ENCODE results near the gene STPG1. TPM values are rescaled to one million over a fixed set of nuclear protein-coding genes. Genes with fewer than 3 reads are reported as not detected.

The STPG1 gene
- total RNA-seq, 1 donor from 2014 or later, result 6.7 TPM

DNA sequence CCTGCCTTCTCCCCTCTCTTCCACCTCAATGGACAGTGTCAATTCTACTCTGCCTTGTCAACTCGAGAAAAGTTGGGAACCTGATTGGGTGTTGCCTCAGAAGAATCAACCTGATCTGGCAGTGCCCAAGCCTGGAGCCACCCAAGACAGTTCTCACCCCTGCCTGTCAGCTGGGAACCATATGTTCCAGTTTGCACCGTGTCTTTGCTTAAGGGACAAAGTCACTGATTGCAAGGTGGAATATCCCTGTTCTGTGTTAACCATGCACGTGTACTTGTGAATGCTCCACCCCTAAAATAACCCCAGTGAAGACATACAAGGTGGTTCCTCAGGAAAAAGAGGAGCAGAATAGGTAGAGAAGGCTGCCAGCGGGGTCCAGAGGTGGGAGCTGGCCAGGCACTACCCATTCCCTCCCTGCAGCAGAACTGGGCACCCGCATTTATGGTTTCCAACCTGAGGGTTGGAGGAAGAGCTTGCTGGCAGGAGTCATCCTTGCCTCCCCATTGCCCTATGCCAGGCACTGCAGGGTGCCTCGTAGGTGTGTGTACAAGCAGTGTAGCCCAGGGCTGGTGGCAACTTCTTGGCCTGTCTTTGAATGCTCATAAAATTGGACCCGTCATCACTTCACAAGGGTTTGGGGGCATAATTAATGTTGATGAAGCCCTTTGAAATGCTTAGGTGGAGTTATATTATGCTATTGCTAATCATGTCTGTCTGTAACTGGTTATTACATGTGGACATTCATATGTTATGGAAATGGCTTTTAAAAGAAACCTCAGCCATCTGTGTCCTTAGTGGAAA lies 13.4 kb upstream of the STPG1 start:
- no peak for DNase-seq (ENCODE audit: extremely low read depth, low read depth, low spot score)

DNA sequence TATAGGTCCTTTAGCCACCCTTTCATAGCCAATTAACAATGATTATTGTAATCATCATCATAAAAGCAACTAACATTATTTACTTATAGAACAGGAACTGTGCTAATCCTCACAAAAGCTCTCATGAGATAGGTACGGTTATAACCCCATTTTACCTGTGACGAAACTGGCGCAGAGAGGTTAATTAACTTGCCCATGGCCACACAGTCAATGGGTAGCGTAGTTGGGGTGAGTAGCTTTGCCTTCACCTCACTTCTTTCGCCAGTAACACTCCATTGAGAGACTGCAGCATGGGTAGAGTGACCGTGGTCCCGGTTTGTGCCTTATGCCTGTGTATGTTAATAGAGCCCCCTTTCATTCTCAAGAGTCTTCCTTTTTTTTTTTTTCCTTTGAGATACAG lies 12.3 kb upstream of the STPG1 start:
- no peak for DNase-seq (ENCODE audit: extremely low read depth, low read depth, low spot score)

DNA sequence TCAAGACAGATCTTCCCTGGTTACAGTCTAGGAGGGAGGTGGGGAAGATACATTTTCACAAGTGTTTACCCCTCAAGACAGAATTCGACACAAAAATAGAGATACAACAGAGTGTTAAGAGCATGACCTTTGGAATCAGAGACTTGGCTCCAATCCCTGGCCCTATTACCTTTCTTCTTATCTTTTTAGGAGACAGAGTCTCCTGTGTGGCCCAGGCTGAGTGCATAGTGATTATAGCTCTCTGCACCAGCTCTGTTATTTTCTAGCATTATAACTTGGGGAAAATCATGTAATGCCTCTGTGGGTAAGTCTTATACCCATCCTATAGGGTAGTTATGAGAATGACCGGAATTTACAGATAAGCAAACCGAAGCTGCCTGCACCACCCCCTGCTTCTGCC lies 11.9 kb upstream of the STPG1 start:
- no peak for DNase-seq (ENCODE audit: extremely low read depth, low read depth, low spot score)

DNA sequence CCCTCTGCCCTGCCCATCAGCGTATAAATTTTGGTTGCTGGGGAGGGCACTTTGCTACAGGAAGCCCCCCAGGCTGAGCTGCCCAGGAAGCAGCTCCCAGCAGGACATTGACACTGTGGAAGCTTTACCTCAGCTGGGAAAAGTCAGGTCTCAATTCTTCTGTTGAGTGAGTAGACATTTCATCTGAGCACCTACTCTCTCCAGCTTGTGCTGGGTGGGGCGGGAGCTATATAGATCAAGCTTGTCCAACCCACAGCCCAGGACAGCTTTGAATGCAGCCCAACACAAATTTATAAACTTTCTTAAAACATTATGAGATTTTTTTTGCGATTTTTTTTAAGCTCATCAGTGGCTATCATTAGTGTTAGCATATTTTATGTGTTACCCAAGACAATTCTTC lies 11.4 kb upstream of the STPG1 start:
- DNase-seq (ENCODE audit: extremely low read depth, low read depth, low spot score), result no peak

DNA sequence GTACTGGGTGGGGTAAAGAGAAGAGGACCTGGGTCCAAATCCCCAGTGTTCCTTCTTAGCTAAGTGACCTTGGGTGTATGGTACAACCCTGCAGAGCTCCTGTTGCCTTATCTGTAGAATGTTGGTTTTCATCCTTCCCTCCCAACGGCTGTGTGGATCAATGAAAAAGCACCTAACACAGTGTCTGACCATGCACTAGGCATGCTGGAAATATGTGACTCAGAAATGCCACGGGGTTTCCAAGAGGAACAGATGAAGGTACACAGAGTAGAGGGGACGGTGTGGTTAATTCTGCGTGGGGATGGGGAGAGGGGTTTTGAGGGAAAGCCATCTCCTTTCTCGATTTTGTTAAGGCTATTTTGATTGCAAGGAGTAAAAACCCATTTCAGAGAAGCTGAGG lies 10.6 kb upstream of the STPG1 start:
- no peak for DNase-seq (ENCODE audit: extremely low read depth, low read depth, low spot score)

DNA sequence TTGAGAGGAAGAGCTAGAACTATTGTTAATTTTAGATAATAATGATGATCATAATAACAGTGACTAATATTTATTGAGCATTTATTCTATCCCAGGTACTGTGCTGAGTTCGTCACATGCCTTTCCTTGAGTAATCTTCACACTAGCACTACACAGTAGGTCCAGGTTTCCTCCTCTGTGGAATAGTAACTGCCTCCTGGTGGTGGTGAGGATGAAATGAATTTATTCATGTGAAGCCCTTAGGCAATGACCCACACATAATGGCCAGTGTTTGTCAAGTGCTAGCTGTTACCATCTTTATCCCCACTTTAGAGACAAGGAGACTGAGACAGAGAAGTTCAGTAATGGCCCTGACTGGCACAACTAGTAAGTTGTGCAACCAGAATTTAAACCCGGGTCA lies 7.9 kb upstream of the STPG1 start:
- no peak for DNase-seq (ENCODE audit: extremely low read depth, low read depth, low spot score)

DNA sequence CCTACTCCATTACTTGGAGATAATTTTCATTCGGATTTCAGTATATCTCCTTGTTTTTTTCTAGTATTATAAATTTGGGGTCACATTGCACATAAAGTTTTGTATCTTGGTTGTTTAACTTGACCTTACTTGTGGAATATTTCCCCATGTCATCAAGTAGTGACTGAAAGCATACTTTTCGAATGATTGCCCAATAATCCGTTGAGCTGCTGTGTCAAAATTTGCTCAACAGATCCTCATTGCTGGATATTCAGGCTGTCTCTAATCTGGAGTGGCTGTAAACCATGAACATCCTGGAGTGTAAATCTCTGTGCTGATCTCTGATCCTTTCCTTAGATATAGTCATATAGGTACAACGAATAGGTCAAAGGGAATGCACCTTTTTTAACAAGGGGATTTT lies 7.0 kb upstream of the STPG1 start:
- DNase-seq (ENCODE audit: extremely low read depth, low read depth, low spot score), result no peak

DNA sequence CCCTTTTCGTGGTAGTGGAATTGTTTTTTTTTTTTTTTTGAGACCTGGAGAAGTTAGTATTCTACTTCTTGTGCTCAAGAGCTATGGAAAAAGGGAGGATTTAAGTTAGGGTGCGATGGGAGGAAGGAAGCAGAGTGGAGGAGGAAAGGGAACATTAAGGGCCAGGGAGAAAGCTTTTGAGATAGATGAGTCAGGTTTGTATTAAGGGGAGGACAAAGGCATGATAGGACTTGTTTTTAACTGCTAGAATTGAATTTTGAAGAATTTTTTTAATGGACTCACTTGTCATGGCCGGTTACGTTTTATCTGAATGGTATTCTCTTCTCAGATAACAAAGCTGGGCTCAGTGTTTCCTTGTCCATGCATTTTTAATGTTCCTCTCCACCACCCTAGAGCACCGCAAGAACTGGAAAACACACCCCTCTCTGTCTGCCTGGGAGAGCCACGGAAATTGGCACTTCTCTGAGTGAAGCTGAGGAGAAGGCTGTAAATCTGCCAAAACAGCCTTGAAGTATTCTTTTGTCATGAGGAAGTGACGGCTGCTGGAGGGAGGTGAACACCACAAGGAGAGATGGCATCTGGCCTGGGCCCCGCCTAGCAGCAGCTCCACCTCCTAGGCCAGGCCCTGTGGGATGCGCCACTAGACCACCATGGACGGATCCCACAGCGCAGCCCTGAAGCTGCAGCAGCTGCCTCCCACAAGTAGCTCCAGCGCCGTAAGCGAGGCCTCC lies 5.5 kb upstream of the STPG1 start:
- no peak for DNase-seq (ENCODE audit: extremely low read depth, low read depth, low spot score)

DNA sequence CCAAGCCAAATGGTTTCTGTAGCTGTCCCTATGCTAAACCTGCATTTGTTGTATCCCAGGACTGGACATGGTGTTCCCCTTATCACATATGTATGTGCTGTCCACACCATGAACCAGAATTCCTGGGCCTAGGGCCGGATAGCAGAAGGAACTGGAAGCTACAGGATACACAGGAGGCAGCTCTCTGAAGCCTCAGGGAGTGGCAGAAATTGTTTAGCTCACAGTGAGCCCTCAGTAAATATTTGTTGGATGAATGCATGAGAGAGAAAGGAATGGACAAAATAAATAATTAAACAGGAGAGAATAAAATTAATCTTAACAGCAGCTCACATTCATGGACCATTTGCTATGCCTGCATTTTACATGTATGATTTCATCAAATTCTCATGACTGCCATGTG lies 4.1 kb upstream of the STPG1 start:
- DNase-seq (ENCODE audit: extremely low read depth, low read depth, low spot score), result no peak

DNA sequence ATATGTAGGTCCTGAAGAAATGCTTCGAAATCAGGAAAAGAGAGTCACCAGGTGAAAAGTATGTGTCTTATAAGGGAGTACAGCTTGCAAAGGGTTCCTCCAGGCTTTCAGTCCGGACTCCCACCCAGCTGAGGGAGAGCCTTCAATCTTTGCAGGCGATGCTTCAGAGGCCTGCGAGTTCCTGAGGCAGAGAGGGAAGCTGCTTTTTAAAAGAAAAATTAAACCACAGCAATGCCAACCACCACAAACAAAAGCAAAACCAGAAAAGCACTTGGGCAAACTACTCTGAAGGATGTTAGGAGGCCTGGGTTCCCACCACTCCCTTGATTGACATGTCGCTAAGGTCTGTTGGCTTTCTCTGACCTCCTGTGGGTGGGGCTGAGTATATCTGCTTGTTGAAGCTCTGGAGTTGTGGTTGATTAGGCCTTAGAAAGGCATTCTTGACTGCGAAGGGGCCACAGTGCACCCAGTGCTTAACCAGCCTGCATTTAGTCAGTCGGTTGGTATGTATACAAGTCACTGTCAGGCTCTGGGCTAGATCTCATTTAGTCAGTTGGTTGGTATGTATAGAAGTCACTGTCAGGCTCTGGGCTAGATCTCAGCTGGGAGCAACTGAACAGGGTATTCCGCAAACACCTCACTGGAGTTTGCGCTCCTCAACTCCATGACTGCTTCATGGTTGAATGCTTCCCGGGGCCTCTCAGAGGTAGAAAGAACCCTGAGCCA lies 3.2 kb upstream of the STPG1 start:
- no peak for DNase-seq (ENCODE audit: extremely low read depth, low read depth, low spot score)

DNA sequence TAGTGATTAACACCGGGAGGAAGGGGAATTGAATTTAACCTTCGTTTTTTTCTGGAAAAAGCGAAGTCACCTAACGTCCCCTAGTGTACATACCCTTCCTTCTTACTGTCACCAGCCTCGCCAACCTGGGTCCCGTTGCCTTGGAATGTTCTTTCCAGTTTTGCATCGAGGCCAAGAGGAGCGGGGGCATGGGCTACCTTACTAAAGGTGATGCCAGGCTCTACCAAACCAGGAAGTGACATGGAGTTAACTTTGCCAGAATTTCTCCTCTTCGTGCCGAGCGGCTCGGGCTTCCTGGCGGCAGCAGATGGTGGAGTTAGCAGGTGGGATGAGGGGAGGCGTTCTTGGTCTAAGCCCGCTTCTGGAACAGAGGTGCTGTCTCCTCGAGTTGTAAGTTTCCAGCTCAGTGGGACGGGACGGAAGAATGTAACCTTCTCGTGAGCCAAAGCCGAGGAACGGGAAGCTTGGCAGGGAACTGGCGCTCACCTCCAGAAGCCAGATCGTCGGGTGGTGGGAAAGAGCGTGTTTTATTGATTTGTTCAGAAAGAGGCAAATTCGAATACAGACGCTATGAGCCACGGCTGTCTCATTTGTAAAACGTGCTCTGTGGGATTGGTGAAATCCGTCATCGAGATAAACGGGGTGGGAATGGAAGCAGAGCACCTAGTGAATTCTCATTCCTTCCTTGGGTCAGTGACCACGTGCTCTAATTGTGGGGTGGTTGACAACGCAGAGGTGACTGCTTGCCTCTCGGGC lies 2.5 kb upstream of the STPG1 start:
- no peak for DNase-seq (ENCODE audit: extremely low read depth, low read depth, low spot score)

DNA sequence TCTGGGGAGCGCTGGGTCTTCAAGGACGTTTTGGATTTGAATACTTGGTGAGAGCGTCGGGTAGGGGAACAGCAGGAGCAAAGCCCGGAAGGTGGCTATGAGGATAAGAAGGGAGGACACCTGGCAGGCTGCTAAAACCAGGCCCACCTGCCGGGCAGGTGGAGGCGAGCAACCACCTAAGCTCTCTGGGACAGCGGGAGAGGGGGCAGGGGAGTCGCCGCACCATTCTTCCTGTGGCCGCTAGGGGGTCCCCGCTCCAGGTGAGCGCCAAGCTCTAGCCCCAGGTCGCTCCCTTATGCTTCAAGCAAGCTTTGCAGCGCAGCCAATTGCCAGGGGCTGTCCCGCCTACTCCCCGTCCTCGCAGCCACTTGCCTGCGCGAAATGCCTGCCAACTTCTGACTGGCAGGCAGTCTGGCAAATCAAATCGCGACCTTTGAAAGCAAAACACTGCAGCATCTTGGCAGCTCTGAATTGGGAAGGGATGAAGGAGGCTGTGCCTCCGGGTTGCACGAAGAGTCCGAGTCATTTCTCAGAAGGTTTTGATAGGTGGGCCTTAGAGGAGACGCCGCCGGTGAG lies 1.8 kb upstream of the STPG1 start, which contains the start of gene NIPAL3:
Gene NIPAL3 (plus strand): TSS at position 469 of the 576 bp plus-strand sequence. CDS start 3,746 bp downstream, outside the sequence.
- peak; percentile 89 for DNase-seq (ENCODE audit: extremely low read depth, low read depth, low spot score)

DNA sequence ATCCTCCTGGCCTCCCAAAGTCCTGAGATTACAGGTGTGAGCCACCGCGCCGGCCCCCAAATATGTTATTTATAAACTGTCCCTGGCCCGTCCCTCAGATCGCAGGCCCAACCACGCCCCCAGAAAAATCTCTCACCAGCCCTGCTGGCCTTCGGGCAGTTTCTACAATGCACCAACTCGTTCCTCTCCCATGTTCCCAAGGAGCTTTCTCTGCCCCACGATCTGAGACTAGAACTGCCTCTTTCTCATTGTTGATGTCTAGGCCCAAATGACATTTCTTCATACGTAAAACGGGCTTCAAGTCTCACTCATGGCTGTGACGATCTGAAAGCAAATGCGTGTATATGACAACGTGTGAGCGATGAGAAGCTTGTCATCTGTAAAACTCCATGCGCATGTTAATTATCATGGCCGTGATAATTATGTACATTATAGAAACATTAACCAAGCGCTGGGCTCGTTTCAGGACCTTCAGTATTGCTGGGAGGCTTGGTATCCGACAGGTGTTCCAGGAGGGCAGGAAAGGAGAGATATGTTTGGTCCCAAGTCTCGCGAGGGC lies 1.3 kb upstream of the STPG1 start:
- no peak for DNase-seq (ENCODE audit: extremely low read depth, low read depth, low spot score)

DNA sequence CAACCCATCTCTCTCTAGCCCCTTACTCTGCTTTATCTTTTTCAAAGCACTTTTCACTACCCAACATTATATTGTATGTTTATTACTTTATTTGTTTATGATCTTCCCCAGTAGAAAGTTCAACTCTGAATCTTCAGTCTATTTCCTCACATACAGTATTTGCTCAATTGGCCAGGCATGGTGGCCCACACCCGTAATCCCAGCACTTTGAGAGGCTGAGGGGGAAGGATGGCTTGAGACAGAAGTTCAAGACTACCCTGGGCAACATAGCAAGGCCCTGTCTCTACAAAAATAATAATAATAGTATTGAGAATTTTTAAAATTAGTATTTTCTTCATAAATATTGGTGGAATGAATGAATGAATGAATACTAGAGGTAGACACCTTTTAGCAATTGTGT lies 1.2 kb downstream of the STPG1 start:
- DNase-seq (ENCODE audit: extremely low read depth, low read depth, low spot score), result no peak

DNA sequence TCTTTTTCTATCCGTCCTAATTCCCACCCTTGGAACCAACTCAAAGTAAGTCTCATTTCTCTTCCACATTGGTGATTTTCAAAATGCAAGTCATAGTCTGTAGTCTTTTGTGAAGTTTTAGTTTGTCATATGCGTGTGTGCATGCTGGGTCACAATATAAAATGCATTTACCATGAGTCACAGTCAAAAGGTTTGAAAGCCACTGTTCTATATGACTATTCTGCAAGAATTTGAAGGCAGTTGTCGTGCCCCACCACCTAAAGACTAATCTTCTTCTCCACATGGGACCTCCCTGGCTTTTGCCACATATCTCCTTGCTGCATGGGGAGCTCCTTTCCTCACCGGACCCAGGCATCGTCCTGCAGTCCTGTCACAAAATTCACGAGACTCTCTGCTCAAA lies 1.6 kb downstream of the STPG1 start:
- DNase-seq (ENCODE audit: extremely low read depth, low read depth, low spot score), result no peak

DNA sequence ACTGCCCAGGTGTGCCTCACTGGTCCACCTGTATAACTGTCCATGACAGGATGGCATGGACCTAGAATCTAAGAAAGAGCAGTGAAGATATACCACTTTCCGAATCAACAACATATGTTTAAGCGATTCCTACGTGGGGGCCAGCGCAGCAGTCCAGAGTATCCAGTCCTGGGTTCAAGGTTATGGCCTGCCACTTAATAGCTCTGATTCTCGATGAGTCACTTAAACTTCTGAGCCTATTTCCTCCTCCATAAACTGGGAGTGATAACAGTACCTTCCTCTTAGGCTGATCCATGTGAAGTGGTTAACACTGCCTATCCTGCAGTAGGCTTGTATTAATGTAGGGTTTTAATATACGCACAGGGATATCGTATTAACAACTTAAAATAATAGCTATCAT lies 2.8 kb downstream of the STPG1 start:
- no peak for DNase-seq (ENCODE audit: extremely low read depth, low read depth, low spot score)

DNA sequence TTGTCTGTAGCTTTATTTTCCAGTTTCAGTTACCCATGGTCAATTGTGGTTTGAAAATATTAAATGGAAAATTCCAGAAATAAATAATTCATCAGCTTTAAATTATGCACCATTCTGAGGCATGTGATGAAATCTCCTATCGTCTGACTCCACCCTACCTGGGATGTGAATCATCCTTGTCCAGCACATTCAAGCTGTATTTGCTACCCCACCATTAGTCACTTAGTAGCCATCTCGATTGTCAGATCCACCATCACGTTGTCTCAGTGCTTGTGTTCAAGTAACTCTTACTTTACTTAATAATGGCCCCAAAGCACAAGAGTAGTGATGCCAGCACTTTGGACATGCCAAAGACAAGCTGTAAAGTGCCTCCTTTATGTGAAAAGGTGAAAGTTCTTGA lies 4.0 kb downstream of the STPG1 start:
- DNase-seq (ENCODE audit: extremely low read depth, low read depth, low spot score), result no peak

DNA sequence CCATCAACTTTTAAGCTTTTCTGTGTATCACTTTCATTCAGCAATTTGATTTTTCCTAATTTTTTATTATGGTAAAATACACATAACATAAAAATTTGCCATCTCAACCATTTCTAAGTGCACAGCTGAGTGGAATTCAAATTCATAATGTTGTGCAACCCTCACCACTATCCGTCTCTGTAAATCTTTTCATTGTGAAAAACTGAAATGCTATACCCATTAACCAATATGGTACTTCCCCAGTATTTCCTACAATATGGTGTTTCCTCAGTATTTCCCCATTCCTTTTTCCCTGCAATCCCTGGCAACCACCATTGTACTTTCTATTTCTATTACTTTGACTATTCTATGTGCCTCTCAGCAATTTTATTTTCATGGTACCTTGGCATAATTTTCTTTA lies 6.8 kb downstream of the STPG1 start:
- no peak for DNase-seq (ENCODE audit: extremely low read depth, low read depth, low spot score)

DNA sequence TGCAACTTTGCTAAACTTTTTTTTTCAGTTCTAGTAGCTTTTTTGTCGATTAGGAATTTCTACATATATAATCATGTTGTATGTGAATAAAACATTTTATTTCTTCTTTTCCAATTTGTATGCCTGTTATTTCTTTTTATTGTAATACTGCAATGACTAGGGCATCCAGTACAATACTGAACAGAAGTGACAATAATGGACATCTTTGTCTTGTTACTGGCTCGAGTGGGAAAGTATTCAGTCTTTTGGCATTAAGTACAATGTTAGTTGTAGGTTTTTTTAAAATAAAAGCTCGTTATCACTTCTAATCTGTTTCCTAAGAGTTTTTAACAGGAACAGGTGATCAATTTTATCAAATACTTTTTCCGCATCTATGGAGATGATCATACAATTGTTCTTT lies 9.8 kb downstream of the STPG1 start:
- no peak for DNase-seq (ENCODE audit: extremely low read depth, low read depth, low spot score)

DNA sequence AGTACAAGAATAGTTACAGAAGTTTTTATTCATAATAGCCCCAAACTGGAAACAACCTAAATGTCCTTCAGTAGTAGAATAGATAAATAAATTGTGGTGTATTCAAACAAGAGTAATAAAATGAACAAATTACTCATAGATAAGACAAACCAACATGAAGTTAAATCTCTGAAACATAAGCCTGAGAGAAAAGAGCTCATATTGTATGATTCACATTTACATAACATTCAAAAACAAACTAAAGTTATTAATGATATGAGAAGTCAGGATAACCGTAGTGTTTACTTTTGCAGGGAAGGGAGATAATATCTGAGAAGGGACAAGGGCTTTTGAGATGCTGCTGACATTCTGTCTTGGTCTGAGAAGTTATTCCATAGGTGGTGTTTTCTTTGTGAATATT lies 13.5 kb downstream of the STPG1 start:
- no peak for DNase-seq (ENCODE audit: extremely low read depth, low read depth, low spot score)

All from glomerular endothelial cell (primary cell).